Measurements from ENCODE around the gene GIMAP6.
"Not testable (repeated sequence)": the region's sequence is repeated elsewhere in the genome, so short reads cannot be mapped to it uniquely, and the experiment has no call there.

The GIMAP6 gene

DNA sequence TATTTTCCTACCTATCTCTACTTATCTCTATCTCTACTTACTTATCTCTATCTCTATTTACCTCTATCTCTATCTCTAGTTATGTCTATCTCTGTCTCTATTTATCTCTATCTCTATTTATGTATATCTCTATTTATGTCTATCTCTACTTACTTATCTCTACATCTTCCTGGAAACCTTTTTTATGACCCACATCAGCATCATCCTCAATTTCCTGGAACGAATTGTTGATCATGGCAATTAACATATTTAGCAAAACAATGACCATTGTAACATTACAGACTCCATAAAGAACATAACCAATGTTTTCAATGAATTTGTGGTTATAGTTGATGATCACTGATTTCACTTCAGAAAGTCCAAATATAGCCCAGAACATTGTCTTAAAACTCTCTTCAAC lies 18.3 kb downstream of the GIMAP6 start:
- no peak overlapping the region for H3K4me3 ChIP-seq (ENCODE audit: low read depth, low read length)
- TF ChIP-seq, protein P1, sequence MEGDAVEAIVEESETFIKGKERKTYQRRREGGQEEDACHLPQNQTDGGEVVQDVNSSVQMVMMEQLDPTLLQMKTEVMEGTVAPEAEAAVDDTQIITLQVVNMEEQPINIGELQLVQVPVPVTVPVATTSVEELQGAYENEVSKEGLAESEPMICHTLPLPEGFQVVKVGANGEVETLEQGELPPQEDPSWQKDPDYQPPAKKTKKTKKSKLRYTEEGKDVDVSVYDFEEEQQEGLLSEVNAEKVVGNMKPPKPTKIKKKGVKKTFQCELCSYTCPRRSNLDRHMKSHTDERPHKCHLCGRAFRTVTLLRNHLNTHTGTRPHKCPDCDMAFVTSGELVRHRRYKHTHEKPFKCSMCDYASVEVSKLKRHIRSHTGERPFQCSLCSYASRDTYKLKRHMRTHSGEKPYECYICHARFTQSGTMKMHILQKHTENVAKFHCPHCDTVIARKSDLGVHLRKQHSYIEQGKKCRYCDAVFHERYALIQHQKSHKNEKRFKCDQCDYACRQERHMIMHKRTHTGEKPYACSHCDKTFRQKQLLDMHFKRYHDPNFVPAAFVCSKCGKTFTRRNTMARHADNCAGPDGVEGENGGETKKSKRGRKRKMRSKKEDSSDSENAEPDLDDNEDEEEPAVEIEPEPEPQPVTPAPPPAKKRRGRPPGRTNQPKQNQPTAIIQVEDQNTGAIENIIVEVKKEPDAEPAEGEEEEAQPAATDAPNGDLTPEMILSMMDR (IDR thresholded peaks at IDR 0.05; ENCODE audit: low read depth, low read length) = no peak

DNA sequence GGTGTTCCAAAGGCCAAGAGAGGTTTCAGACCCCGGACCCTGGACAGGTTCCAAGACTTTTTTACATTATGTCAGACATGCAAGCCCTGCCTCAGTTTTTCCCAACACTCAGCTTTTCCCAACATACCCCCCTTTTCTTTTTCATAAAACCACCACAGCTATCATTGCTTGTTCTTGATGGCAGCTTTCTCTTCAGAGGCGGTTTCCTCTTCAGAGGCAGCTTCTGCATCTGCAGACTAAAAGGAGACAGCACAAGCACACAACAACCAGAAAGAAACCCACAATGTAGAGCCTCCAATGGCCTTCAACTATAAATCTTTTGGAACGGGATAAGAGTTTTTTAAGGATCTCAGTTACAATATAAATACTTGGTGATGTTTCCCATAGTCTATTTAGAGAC lies 19.3 kb downstream of the GIMAP6 start:
- TF ChIP-seq, protein P1 (IDR thresholded peaks at IDR 0.05; ENCODE audit: low read depth, low read length) = no peak
- H3K4me3 ChIP-seq (ENCODE audit: low read depth, low read length) = no peak overlapping the region

DNA sequence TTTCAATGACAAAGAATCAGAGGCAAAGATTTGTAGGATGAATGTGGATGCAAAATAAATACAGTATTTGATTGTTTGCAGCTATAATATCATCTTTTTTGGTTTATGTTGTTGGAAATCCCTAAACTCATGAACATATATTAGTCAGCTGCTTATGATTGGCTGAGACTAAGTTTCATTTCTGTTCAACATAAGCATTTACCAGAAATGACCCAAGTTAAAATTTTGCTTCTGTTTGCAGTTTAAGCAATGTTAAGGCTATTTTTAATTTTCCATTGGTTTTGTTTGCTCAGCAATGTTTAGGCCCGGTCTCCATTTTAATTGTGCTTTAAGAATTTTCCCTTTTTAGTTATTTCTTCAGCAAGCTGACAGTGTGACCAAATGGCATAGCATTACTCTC lies 22.0 kb downstream of the GIMAP6 start:
- H3K4me3 ChIP-seq (ENCODE audit: low read depth, low read length) = no peak overlapping the region
- TF ChIP-seq, protein P1 (IDR thresholded peaks at IDR 0.05; ENCODE audit: low read depth, low read length) = no peak

DNA sequence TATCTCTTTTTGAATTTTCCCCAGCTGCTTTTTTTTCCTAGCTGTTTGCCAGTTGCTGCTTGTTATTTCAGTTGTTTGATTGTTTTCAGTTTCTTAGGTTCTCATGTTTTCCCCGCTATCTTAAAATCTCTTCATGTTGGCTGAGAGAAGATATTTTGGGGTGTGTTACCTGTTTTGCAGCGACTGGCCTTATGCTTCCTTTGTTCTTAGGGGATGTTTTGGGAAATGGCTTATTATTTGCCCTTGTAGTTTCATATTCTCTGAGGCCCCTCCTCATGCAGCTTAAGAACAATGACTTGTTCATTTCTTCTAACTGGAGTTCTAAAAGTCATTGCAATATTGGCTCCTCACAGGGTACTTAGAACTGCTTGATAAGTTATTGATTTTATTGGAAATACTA lies 28.6 kb downstream of the GIMAP6 start:
- H3K4me3 ChIP-seq (ENCODE audit: low read depth, low read length) = not testable (repeated sequence)

DNA sequence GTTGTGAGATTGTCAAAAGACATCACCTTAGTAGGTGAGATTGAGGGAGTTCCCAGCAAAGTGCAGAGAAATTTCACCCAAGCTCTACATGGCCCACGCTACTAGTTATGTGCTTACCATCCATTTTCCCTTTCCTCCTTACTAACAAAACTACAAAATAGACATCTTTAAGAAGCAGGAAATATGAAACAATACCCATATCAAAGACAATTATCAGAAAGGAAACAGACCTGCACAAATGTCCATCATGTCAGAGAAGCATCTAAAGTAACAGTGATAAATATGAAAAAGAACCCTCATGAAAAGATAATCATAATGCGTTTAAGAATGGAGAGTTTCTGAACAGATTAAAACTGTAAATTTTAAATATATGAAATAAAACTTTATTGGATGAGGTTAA lies 36.8 kb downstream of the GIMAP6 start:
- TF ChIP-seq, protein P1 (IDR thresholded peaks at IDR 0.05; ENCODE audit: low read depth, low read length) = no peak
- no peak overlapping the region for H3K4me3 ChIP-seq (ENCODE audit: low read depth, low read length)

DNA sequence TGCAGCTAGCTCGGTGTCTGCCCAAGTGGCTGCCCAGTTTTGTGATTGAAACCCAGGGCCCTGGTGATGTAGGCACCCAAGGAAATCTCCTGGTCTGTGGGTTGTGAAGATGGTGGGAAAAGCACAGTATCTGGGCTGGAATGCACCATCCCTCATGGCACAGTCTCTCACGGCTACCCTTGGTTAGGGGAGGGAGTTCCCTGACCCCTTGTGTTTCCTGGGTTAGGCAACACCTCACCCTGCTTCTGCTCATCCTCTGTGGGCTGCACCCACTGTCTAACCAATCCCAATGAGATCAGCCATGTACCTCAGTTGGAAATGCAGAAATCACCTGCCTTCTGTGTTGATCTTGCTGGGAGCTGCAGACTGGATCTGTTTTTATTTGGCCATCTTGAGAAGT lies 37.4 kb downstream of the GIMAP6 start:
- no peak overlapping the region for H3K4me3 ChIP-seq (ENCODE audit: low read depth, low read length)
- TF ChIP-seq, protein P1 (IDR thresholded peaks at IDR 0.05; ENCODE audit: low read depth, low read length) = no peak

DNA sequence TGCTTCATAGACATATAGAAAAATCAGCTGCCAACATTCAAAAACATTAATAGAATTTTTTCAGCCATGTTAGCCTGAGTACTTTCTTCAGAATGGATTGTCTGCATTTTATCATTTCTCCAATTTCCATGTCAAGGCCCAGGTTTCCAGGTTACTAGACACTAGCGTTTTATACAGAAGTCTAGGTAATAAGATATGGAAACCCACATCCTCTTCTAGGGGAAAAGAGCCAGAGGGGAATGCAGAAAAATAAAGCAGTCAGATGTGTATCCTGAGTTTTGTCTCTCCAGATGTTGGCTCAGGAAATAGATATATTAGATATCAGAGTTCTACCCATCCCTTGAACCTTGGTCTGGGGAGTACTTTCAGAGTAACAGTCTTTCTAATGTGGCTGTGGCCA lies 44.6 kb downstream of the GIMAP6 start:
- TF ChIP-seq, protein P1 (IDR thresholded peaks at IDR 0.05; ENCODE audit: low read depth, low read length) = no peak
- no peak overlapping the region for H3K4me3 ChIP-seq (ENCODE audit: low read depth, low read length)

DNA sequence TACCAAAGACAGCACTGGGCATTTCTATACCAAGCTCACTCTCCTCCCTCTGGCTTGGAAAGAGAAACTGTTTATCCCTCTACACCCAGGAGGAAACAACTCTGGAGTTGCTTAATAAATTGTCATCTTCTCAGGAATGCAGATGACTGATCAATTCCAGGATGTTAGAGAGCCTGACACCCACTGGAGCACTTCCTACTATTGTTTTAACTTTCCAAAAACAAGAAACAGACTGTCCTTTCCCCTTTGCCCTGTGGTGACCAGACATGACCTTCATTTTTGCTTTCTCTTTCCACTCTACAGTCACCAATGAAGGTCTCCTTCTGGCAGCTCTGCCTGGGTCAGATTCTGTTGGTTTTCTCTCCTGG lies 45.4 kb downstream of the GIMAP6 start:
- TF ChIP-seq, protein P1 (IDR thresholded peaks at IDR 0.05; ENCODE audit: low read depth, low read length) = no peak
- H3K4me3 ChIP-seq (ENCODE audit: low read depth, low read length) = no peak overlapping the region
